GM23338 (cell line): ENCODE data around the gene CD69.

Experiments used
- CTCF ChIP-seq, 2 experiments: fragments of 200-600 bp in 1 of 2; sonication (generic) in 1 of 2; conservative IDR thresholded peaks; 2 replicates each; pipeline versions ENCODE4 v1.5.1 to v1.6.1; 2016 to 2017; ENCODE audit warnings: antibody characterized with exemption in 2 of 2, low read depth in 2 of 2, mild to moderate bottlenecking in 2 of 2, moderate library complexity in 1 of 2
- POLR2AphosphoS5 ChIP-seq: IDR thresholded peaks from 2 replicates; pipeline ENCODE4 v1.6.1; 2016; ENCODE audit warnings: antibody characterized with exemption, low read depth

- TF ChIP-seq CTCF (conservative IDR thresholded peaks at IDR 0.05; ENCODE audit: low read depth in 2 of 2) (no peak), POLR2AphosphoS5 (no peak)
Measured at GRCh38 chr12:9760120-9760519, 581 bp downstream of the CD69 start.
